ENCODE data around the gene ELP1.

- TF ChIP-seq CTCF (IDR thresholded peaks at IDR 0.05): peak in 2 of 4 experiments; percentile 47 to 48
- peak in 1 of 2 donors; percentile 32 for TF ChIP-seq POLR2A (IDR thresholded peaks at IDR 0.05)
Observed at GRCh38 chr9:108933718-108934322, at the start of gene ELP1.
